Thyroid gland (tissue), 4 donors: ENCODE data around the gene SAMD13. TPM values are rescaled to one million over a fixed set of nuclear protein-coding genes. Genes with fewer than 3 reads are reported as not detected.

Experiments used
- DNase-seq, 2 donors: peaks; one replicate each; pipeline ENCODE4 v3.0.0-alpha.2; 2019
- H3K27ac ChIP-seq, 3 donors: fragments of 200-600 bp; sonication (generic); 1 replicate in 2 of 3; 2 replicates in 1 of 3; pipeline ENCODE4 v1.5.1; 2016 to 2019; ENCODE audit warnings: mild to moderate bottlenecking in 1 of 3, moderate library complexity in 1 of 3
- H3K27me3 ChIP-seq: fragments of 200-600 bp; sonication (generic); one replicate; pipeline ENCODE4 v1.5.1; 2019
- H3K36me3 ChIP-seq, 2 donors: fragments of 200-600 bp; sonication (generic); one replicate each; pipeline ENCODE4 v1.5.1; 2016 to 2019
- H3K4me1 ChIP-seq, 2 donors: fragments of 200-600 bp; sonication (generic); one replicate each; pipeline ENCODE4 v1.5.1; 2017 to 2019
- H3K4me3 ChIP-seq, 3 donors: fragments of 200-600 bp; sonication (generic); replicated peaks in 1 of 3; 1 replicate in 2 of 3; 2 replicates in 1 of 3; pipeline ENCODE4 v1.5.1; 2016; ENCODE audit warnings: mild to moderate bottlenecking in 1 of 3
- H3K9me3 ChIP-seq: fragments of 200-600 bp; sonication (generic); one replicate; pipeline ENCODE4 v1.5.1; 2017
- CTCF ChIP-seq, 6 experiments: fragments of 200-600 bp in 3 of 6; fragments of 450-650 bp in 3 of 6; sonication (generic) in 3 of 6; IDR thresholded peaks; one replicate each; pipeline ENCODE4 v1.5.1; 2016 to 2019; ENCODE audit warnings: antibody characterized with exemption in 6 of 6, mild to moderate bottlenecking in 2 of 6, inconsistent platforms in 1 of 6, moderate library complexity in 1 of 6
- POLR2A ChIP-seq, 2 donors: fragments of 450-650 bp; IDR thresholded peaks; one replicate each; pipeline ENCODE4 v1.6.1; 2017; ENCODE audit warnings: antibody characterized with exemption in 2 of 2, mild to moderate bottlenecking in 2 of 2, moderate library complexity in 1 of 2
- WGBS, 2 donors: methylation state at CpG; one replicate each; pipeline ENCODE4 v1.1.5; 2017; 5-methylcytosine and 5-hydroxymethylcytosine counted together
- intact Hi-C: fragments of 100-400 bp; cut with DNase I; formaldehyde crosslinking; loops from one replicate; pipeline ENCODE4 v1.15.1; 2023
- total RNA-seq, 4 donors: library from RNA; depleted of rRNA; stranded (reverse); fragments of >200 nt; gene quantifications; one replicate each; pipeline ENCODE4 v1.2.3, GENCODE V29; 2016

The SAMD13 gene
- total RNA-seq, 4 donors from 2014 or later, result 5.6 to 9.5 (median 5.9) TPM

GRCh38 chr1:84370831-84371394, 69.4 kb downstream of the SAMD13 start:
- Histone ChIP-seq H3K4me1 (peaks cover 40 to 48% of the 10 kb centered on the region in 2 donors), H3K9me3 (no peaks in the 10 kb centered on the region), H3K36me3 (no peaks in the 10 kb centered on the region), H3K27ac (peak overlapping the region; percentile 40 to 64 (median 61)), H3K27me3 (no peaks in the 10 kb centered on the region), H3K4me3 (no peak overlapping the region)
- WGBS, 2 donors, result 33 to 52% methylated on average over 4 of the region's 4 CpGs
- peak in 2 of 6 experiments; percentile 24 to 34 for TF ChIP-seq CTCF (IDR thresholded peaks at IDR 0.05)
- peak in 1 of 2 donors; percentile 55 for TF ChIP-seq POLR2A (IDR thresholded peaks at IDR 0.05)
- intact Hi-C loops, result no loop called here
- DNase-seq, result peak; percentile 75 to 80

GRCh38 chr1:84373436-84374141, 72.1 kb downstream of the SAMD13 start:
- Histone ChIP-seq H3K4me1 (peaks cover 35 to 37% of the 10 kb centered on the region in 2 donors), H3K4me3 (no peak overlapping the region), H3K9me3 (no peaks in the 10 kb centered on the region), H3K36me3 (no peaks in the 10 kb centered on the region), H3K27me3 (no peaks in the 10 kb centered on the region), H3K27ac (no peak overlapping the region)
- intact Hi-C loops, result no loop called here
- no peak for TF ChIP-seq CTCF (IDR thresholded peaks at IDR 0.05)
- TF ChIP-seq POLR2A (IDR thresholded peaks at IDR 0.05), result no peak
- no peak for DNase-seq
- WGBS, 2 donors, result 47% methylated on average over 2 of the region's 2 CpGs

- no peaks in the 10 kb centered on the region for H3K36me3 ChIP-seq
- TF ChIP-seq POLR2A (IDR thresholded peaks at IDR 0.05) (no peak), CTCF (IDR thresholded peaks at IDR 0.05) (no peak)
- WGBS, 2 donors, result 70 to 78% methylated on average over 5 of the region's 5 CpGs
- H3K4me3 ChIP-seq, result no peak overlapping the region
- peak overlapping the region in 2 of 3 donors; percentile 13 to 57 for H3K27ac ChIP-seq
- H3K4me1 ChIP-seq, result peaks cover 35 to 36% of the 10 kb centered on the region in 2 donors
- intact Hi-C loops, result no loop called here
- no peaks in the 10 kb centered on the region for H3K9me3 ChIP-seq
- peak in 1 of 2 donors; percentile 25 for DNase-seq
- H3K27me3 ChIP-seq, result no peaks in the 10 kb centered on the region
Measured at GRCh38 chr1:84374991-84375696, 73.6 kb downstream of the SAMD13 start.

- H3K9me3 ChIP-seq, result no peaks in the 10 kb centered on the region
- no peaks in the 10 kb centered on the region for H3K27me3 ChIP-seq
- WGBS, 2 donors, result 78 to 85% methylated on average over 7 of the region's 7 CpGs
- intact Hi-C loops, result no loop called here
- H3K36me3 ChIP-seq, result no peaks in the 10 kb centered on the region
- no peak overlapping the region for H3K4me3 ChIP-seq
- DNase-seq, result no peak
- H3K27ac ChIP-seq, result peak overlapping the region in 2 of 3 donors; percentile 39 to 57
- peaks cover 28% of the 10 kb centered on the region in 2 donors for H3K4me1 ChIP-seq
- TF ChIP-seq POLR2A (IDR thresholded peaks at IDR 0.05) (no peak), CTCF (IDR thresholded peaks at IDR 0.05) (no peak)
Measured at GRCh38 chr1:84376000-84376910, 74.7 kb downstream of the SAMD13 start.
